HEK293 (cell line): ENCODE measurements around the gene NCR3LG1.

ENCODE experiments used
- SP3 ChIP-seq: fragments of 450-650 bp; formaldehyde crosslinking; IDR thresholded peaks from 2 replicates; pipeline ENCODE4 v1.5.1; 2016; ENCODE audit warnings: missing biosample characterization, missing genetic modification characterization
- ZNF175 ChIP-seq: fragments of 450-650 bp; formaldehyde crosslinking; IDR thresholded peaks from 2 replicates; pipeline ENCODE4 v1.5.1; 2016; ENCODE audit warnings: missing biosample characterization, missing genetic modification characterization
- ZNF214 ChIP-seq: fragments of 450-650 bp; formaldehyde crosslinking; IDR thresholded peaks from 2 replicates; pipeline ENCODE4 v1.5.1; 2017; ENCODE audit warnings: missing biosample characterization, mild to moderate bottlenecking, missing genetic modification characterization, borderline replicate concordance
- ZNF274 ChIP-seq, 2 experiments: fragments of 200-500 bp in 1 of 2; fragments of 450-650 bp in 1 of 2; sonication (Bioruptor generic) in 1 of 2; formaldehyde crosslinking in 1 of 2; IDR thresholded peaks; 2 replicates each; pipeline versions ENCODE4 v1.5.1 to v1.6.1; 2014 to 2016; ENCODE audit warnings: borderline replicate concordance in 1 of 2, inconsistent platforms in 1 of 2, low read length in 1 of 2, missing biosample characterization in 1 of 2, missing genetic modification characterization in 1 of 2
- ZNF747 ChIP-seq: fragments of 450-650 bp; formaldehyde crosslinking; IDR thresholded peaks from 2 replicates; pipeline ENCODE4 v1.5.1; 2016; ENCODE audit warnings: missing biosample characterization, missing genetic modification characterization
- ZSCAN16 ChIP-seq: fragments of 450-650 bp; formaldehyde crosslinking; IDR thresholded peaks from 2 replicates; pipeline ENCODE4 v1.5.1; 2016; ENCODE audit warnings: missing biosample characterization, missing genetic modification characterization
- TF ChIP-seq, protein P1 (sequence below): fragments of 450-650 bp; formaldehyde crosslinking; IDR thresholded peaks from 2 replicates; pipeline ENCODE4 v1.5.1; 2016; ENCODE audit warnings: missing biosample characterization, missing genetic modification characterization
- TF ChIP-seq, protein P2 (sequence below): fragments of 450-650 bp; formaldehyde crosslinking; IDR thresholded peaks from 2 replicates; pipeline ENCODE4 v1.5.1; 2016; ENCODE audit warnings: missing biosample characterization, missing genetic modification characterization
- TF ChIP-seq, protein P3 (sequence below): sonication (generic); formaldehyde crosslinking; IDR thresholded peaks from 2 replicates; pipeline ENCODE4 v1.8.1; 2022; ENCODE audit warnings: mild to moderate bottlenecking, moderate library complexity, missing genetic modification reagents

DNA sequence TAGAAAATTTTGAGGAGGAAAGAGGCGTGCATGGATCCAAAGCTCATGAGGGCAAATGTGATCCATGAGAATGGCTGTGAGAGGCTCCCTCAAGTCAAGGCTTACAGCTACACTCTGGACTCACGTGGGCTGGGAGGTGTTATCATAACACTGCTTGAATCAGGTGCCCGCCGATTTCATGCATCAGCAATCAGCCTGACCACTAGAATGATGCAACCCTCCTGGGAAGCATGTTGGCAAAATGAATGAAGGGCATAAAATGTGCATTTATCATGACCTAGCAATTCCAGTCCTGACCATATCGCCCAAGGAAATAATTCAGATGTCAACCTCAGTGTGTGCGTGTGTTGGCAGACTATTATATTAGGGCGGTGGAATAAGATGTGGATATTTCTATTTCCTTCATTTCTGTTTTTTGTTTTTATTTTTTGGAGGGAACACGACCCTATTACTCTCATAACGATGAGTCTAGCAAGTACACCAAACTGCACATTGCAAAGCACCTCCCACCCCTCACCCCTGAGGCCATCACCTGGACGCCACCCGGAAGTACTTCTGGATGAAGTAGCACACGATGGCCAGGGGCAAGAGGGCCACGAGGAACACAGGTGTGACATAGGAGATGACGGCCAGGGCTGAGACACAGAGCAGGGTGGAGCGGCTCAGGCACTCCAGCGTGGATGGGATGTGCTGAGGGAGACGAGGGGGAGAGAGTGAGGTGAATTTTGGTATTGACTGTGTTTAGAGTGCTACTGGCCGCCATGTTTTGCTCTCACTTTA, 52.6 kb downstream of the NCR3LG1 start:
- TF ChIP-seq, protein P1, sequence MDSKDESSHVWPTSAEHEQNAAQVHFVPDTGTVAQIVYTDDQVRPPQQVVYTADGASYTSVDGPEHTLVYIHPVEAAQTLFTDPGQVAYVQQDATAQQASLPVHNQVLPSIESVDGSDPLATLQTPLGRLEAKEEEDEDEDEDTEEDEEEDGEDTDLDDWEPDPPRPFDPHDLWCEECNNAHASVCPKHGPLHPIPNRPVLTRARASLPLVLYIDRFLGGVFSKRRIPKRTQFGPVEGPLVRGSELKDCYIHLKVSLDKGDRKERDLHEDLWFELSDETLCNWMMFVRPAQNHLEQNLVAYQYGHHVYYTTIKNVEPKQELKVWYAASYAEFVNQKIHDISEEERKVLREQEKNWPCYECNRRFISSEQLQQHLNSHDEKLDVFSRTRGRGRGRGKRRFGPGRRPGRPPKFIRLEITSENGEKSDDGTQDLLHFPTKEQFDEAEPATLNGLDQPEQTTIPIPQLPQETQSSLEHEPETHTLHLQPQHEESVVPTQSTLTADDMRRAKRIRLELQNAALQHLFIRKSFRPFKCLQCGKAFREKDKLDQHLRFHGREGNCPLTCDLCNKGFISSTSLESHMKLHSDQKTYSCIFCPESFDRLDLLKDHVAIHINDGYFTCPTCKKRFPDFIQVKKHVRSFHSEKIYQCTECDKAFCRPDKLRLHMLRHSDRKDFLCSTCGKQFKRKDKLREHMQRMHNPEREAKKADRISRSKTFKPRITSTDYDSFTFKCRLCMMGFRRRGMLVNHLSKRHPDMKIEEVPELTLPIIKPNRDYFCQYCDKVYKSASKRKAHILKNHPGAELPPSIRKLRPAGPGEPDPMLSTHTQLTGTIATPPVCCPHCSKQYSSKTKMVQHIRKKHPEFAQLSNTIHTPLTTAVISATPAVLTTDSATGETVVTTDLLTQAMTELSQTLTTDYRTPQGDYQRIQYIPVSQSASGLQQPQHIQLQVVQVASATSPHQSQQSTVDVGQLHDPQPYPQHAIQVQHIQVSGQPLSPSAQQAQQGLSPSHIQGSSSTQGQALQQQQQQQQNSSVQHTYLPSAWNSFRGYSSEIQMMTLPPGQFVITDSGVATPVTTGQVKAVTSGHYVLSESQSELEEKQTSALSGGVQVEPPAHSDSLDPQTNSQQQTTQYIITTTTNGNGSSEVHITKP (tag by site-specific recombination), result 0 out of 2 replicates have a peak, but pooled peaks have one; percentile 28
- TF ChIP-seq, protein P2, sequence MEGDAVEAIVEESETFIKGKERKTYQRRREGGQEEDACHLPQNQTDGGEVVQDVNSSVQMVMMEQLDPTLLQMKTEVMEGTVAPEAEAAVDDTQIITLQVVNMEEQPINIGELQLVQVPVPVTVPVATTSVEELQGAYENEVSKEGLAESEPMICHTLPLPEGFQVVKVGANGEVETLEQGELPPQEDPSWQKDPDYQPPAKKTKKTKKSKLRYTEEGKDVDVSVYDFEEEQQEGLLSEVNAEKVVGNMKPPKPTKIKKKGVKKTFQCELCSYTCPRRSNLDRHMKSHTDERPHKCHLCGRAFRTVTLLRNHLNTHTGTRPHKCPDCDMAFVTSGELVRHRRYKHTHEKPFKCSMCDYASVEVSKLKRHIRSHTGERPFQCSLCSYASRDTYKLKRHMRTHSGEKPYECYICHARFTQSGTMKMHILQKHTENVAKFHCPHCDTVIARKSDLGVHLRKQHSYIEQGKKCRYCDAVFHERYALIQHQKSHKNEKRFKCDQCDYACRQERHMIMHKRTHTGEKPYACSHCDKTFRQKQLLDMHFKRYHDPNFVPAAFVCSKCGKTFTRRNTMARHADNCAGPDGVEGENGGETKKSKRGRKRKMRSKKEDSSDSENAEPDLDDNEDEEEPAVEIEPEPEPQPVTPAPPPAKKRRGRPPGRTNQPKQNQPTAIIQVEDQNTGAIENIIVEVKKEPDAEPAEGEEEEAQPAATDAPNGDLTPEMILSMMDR (tag by site-specific recombination), result no peak
- TF ChIP-seq SP3 (tag by site-specific recombination) (no peak), ZSCAN16 (tag by site-specific recombination) (no peak), ZNF747 (tag by site-specific recombination) (no peak), ZNF214 (tag by site-specific recombination) (no peak), ZNF274 (IDR thresholded peaks at IDR 0.05; ENCODE audit: low read length) (no peak), ZNF274 (tag by site-specific recombination; IDR thresholded peaks at IDR 0.05; ENCODE audit: borderline replicate concordance) (no peak), ZNF175 (tag by site-specific recombination) (no peak)
- TF ChIP-seq, protein P3, sequence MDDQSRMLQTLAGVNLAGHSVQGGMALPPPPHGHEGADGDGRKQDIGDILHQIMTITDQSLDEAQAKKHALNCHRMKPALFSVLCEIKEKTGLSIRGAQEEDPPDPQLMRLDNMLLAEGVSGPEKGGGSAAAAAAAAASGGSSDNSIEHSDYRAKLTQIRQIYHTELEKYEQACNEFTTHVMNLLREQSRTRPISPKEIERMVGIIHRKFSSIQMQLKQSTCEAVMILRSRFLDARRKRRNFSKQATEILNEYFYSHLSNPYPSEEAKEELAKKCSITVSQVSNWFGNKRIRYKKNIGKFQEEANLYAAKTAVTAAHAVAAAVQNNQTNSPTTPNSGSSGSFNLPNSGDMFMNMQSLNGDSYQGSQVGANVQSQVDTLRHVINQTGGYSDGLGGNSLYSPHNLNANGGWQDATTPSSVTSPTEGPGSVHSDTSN (CRISPR knock-in tag), result no peak
